Keratinocyte (primary cell): ENCODE measurements around the gene AFAP1L1. TPM values are rescaled to one million over a fixed set of nuclear protein-coding genes. Genes with fewer than 3 reads are reported as not detected.

Experiments
- DNase-seq: peaks from one replicate; pipeline ENCODE4 v3.0.0-alpha.2; 2011; ENCODE audit warnings: low read depth, missing footprints, low spot score
- FAIRE-seq: peaks from 2 replicates; lab custom pipeline; 2011; peaks lifted over from hg19 to GRCh38; lab: Jason Lieb, UNC
- H2AFZ ChIP-seq: 2 replicates; pipeline ENCODE4 v1.6.0; 2012; ENCODE audit warnings: low read length, control low read depth, inconsistent platforms; ENCODE audit not compliant: control insufficient read depth
- H3K27ac ChIP-seq: 2 replicates; pipeline ENCODE4 v1.5.1; 2011; ENCODE audit warnings: low read length; ENCODE audit not compliant: control insufficient read depth, insufficient read depth
- H3K27me3 ChIP-seq: 3 replicates; pipeline ENCODE4 v1.6.0; 2011; ENCODE audit warnings: low read length; ENCODE audit not compliant: control insufficient read depth, insufficient read depth; ENCODE audit errors: extremely low read depth
- H3K36me3 ChIP-seq, 2 experiments: 2 replicates in 1 of 2; 3 replicates in 1 of 2; pipeline ENCODE4 v1.5.1; 2011; ENCODE audit warnings: low read length in 2 of 2, mild to moderate bottlenecking in 1 of 2; ENCODE audit not compliant: control insufficient read depth in 2 of 2, insufficient read depth in 2 of 2; ENCODE audit errors: extremely low read depth in 1 of 2
- H3K4me1 ChIP-seq: 3 replicates; pipeline ENCODE4 v1.5.1; 2011; ENCODE audit warnings: low read length; ENCODE audit not compliant: control insufficient read depth, insufficient read depth; ENCODE audit errors: extremely low read depth
- H3K4me2 ChIP-seq: 3 replicates; pipeline ENCODE4 v1.6.0; 2011; ENCODE audit warnings: low read depth, low read length; ENCODE audit not compliant: control insufficient read depth, insufficient read depth; ENCODE audit errors: extremely low read depth
- H3K4me3 ChIP-seq, 3 experiments: fragments of 200-600 bp in 1 of 3; sonication (generic) in 1 of 3; 2 replicates in 2 of 3; 3 replicates in 1 of 3; pipeline ENCODE4 v1.5.1; 2011 to 2016; ENCODE audit warnings: low read length in 3 of 3, mild to moderate bottlenecking in 3 of 3, control low read depth in 2 of 3, inconsistent platforms in 1 of 3, low read depth in 1 of 3, mixed read lengths in 1 of 3, mixed run types in 1 of 3, moderate library complexity in 1 of 3; ENCODE audit not compliant: control insufficient read depth in 2 of 3, insufficient read depth in 2 of 3; ENCODE audit errors: extremely low read depth in 1 of 3
- H3K79me2 ChIP-seq: 2 replicates; pipeline ENCODE4 v1.6.0; 2012; ENCODE audit warnings: low read length; ENCODE audit not compliant: control insufficient read depth, insufficient read depth
- H3K9ac ChIP-seq: 3 replicates; pipeline ENCODE4 v1.6.0; 2011; ENCODE audit warnings: low read length; ENCODE audit not compliant: control insufficient read depth, insufficient read depth; ENCODE audit errors: extremely low read depth
- H3K9me1 ChIP-seq: 3 replicates; pipeline ENCODE4 v1.6.0; 2011; ENCODE audit warnings: low read length; ENCODE audit not compliant: control insufficient read depth, insufficient read depth; ENCODE audit errors: extremely low read depth
- H3K9me3 ChIP-seq: 2 replicates; pipeline ENCODE4 v1.5.1; 2012; ENCODE audit warnings: low read depth, low read length; ENCODE audit not compliant: control insufficient read depth
- H4K20me1 ChIP-seq: 3 replicates; pipeline ENCODE4 v1.6.0; 2011; ENCODE audit warnings: low read length; ENCODE audit not compliant: control insufficient read depth, insufficient read depth; ENCODE audit errors: extremely low read depth
- CTCF ChIP-seq, 3 experiments: IDR thresholded peaks in 1 of 3; conservative IDR thresholded peaks in 1 of 3; optimal IDR thresholded peaks in 1 of 3; 2 replicates in 2 of 3; 3 replicates in 1 of 3; pipeline versions ENCODE3 to v1.5.1; 2011; ENCODE audit warnings: low read length in 3 of 3, mild to moderate bottlenecking in 3 of 3, moderate library complexity in 2 of 3, control low read depth in 1 of 3, inconsistent platforms in 1 of 3; ENCODE audit not compliant: insufficient read depth in 2 of 3; ENCODE audit errors: extremely low read depth in 1 of 3
- EZH2 ChIP-seq: IDR thresholded peaks from one replicate; pipeline ENCODE4 v1.6.1; 2012; ENCODE audit warnings: inconsistent platforms, mild to moderate bottlenecking, low read length, moderate library complexity
- dilution Hi-C: fragments of 300-500 bp; cut with MboI; formaldehyde crosslinking; loops from one replicate; pipeline ENCODE4 v1.7.0; 2020; ENCODE audit warnings: low sequenced_read_pairs; ENCODE audit not compliant: extremely low pct_ligation_motif_present
- polyA plus RNA-seq, 5 experiments: library from polyadenylated mRNA; depleted of rRNA in 3 of 5; stranded (reverse) in 3 of 5; stranded (forward) in 1 of 5; unstranded in 1 of 5; fragments of >200 nt; gene quantifications; 1 replicate in 1 of 5; 2 replicates in 3 of 5; 3 replicates in 1 of 5; pipeline versions ENCODE4 v1.2.1 to v1.2.3, GENCODE V29; 2011 to 2012; ENCODE audit warnings: missing spikeins in 2 of 5, low read depth in 1 of 5, low replicate concordance in 1 of 5

The AFAP1L1 gene
- polyA plus RNA-seq, 1 donor (not counting 4 experiments of a cell fraction or from before 2014, with no cell fraction given) = 4.6 TPM

- TF ChIP-seq CTCF (optimal IDR thresholded peaks at IDR 0.05 in 1 of 3, IDR thresholded peaks at IDR 0.05 in 1 of 3, conservative IDR thresholded peaks at IDR 0.05 in 1 of 3; ENCODE audit: extremely low read depth in 1 of 3, insufficient read depth in 2 of 3, low read length in 3 of 3) (no peak), EZH2 (no peak)
- Histone ChIP-seq H3K4me2 (no peak overlapping the region), H3K27ac (no peak overlapping the region), H3K4me1 (no peaks in the 10 kb centered on the region), H3K9ac (no peak overlapping the region), H3K36me3 (peaks cover 7 to 9% of the 10 kb centered on the region in 2 experiments), H3K79me2 (no peaks in the 10 kb centered on the region), H3K4me3 (no peak overlapping the region), H3K9me1 (no peaks in the 10 kb centered on the region), H3K27me3 (no peaks in the 10 kb centered on the region), H3K9me3 (no peaks in the 10 kb centered on the region), H4K20me1 (no peaks in the 10 kb centered on the region), H2AFZ (no peak overlapping the region)
- dilution Hi-C loops = no loop called here
- FAIRE-seq (no peak), DNase-seq (no peak)
Observed at GRCh38 chr5:149338364-149338763, 66.7 kb downstream of the AFAP1L1 start.

- Histone ChIP-seq H3K9me3 (no peaks in the 10 kb centered on the region), H3K4me3 (no peak overlapping the region), H3K27me3 (no peaks in the 10 kb centered on the region), H3K79me2 (peaks cover 5% of the 10 kb centered on the region), H3K9ac (no peak overlapping the region), H2AFZ (no peak overlapping the region), H3K9me1 (no peaks in the 10 kb centered on the region), H3K27ac (no peak overlapping the region), H3K36me3 (peaks cover under 1 to 3% of the 10 kb centered on the region in 2 experiments), H3K4me1 (peaks cover 4% of the 10 kb centered on the region), H3K4me2 (no peak overlapping the region), H4K20me1 (no peaks in the 10 kb centered on the region)
- TF ChIP-seq CTCF (optimal IDR thresholded peaks at IDR 0.05 in 1 of 3, IDR thresholded peaks at IDR 0.05 in 1 of 3, conservative IDR thresholded peaks at IDR 0.05 in 1 of 3; ENCODE audit: extremely low read depth in 1 of 3, insufficient read depth in 2 of 3, low read length in 3 of 3) (no peak), EZH2 (no peak)
- DNase-seq = no peak
- no peak for FAIRE-seq
- dilution Hi-C loops = no loop called here
Observed at GRCh38 chr5:149340920-149341319, 69.3 kb downstream of the AFAP1L1 start.
